Keratinocyte (primary cell): ENCODE results near the gene NDRG2. TPM values are rescaled to one million over a fixed set of nuclear protein-coding genes. Genes with fewer than 3 reads are reported as not detected.
A peak's percentile ranks its signal among the peaks of the same experiment; 100 is the strongest.

ENCODE experiments used
- DNase-seq: peaks from one replicate; pipeline ENCODE4 v3.0.0-alpha.2; 2011; ENCODE audit warnings: low read depth, missing footprints, low spot score
- FAIRE-seq: peaks from 2 replicates; lab custom pipeline; 2011; peaks lifted over from hg19 to GRCh38; lab: Jason Lieb, UNC
- H2AFZ ChIP-seq: 2 replicates; pipeline ENCODE4 v1.6.0; 2012; ENCODE audit warnings: low read length, control low read depth, inconsistent platforms; ENCODE audit not compliant: control insufficient read depth
- H3K27ac ChIP-seq: 2 replicates; pipeline ENCODE4 v1.5.1; 2011; ENCODE audit warnings: low read length; ENCODE audit not compliant: control insufficient read depth, insufficient read depth
- H3K27me3 ChIP-seq: 3 replicates; pipeline ENCODE4 v1.6.0; 2011; ENCODE audit warnings: low read length; ENCODE audit not compliant: control insufficient read depth, insufficient read depth; ENCODE audit errors: extremely low read depth
- H3K36me3 ChIP-seq, 2 experiments: 2 replicates in 1 of 2; 3 replicates in 1 of 2; pipeline ENCODE4 v1.5.1; 2011; ENCODE audit warnings: low read length in 2 of 2, mild to moderate bottlenecking in 1 of 2; ENCODE audit not compliant: control insufficient read depth in 2 of 2, insufficient read depth in 2 of 2; ENCODE audit errors: extremely low read depth in 1 of 2
- H3K4me1 ChIP-seq: 3 replicates; pipeline ENCODE4 v1.5.1; 2011; ENCODE audit warnings: low read length; ENCODE audit not compliant: control insufficient read depth, insufficient read depth; ENCODE audit errors: extremely low read depth
- H3K4me2 ChIP-seq: 3 replicates; pipeline ENCODE4 v1.6.0; 2011; ENCODE audit warnings: low read depth, low read length; ENCODE audit not compliant: control insufficient read depth, insufficient read depth; ENCODE audit errors: extremely low read depth
- H3K4me3 ChIP-seq, 3 experiments: fragments of 200-600 bp in 1 of 3; sonication (generic) in 1 of 3; 2 replicates in 2 of 3; 3 replicates in 1 of 3; pipeline ENCODE4 v1.5.1; 2011 to 2016; ENCODE audit warnings: low read length in 3 of 3, mild to moderate bottlenecking in 3 of 3, control low read depth in 2 of 3, inconsistent platforms in 1 of 3, low read depth in 1 of 3, mixed read lengths in 1 of 3, mixed run types in 1 of 3, moderate library complexity in 1 of 3; ENCODE audit not compliant: control insufficient read depth in 2 of 3, insufficient read depth in 2 of 3; ENCODE audit errors: extremely low read depth in 1 of 3
- H3K79me2 ChIP-seq: 2 replicates; pipeline ENCODE4 v1.6.0; 2012; ENCODE audit warnings: low read length; ENCODE audit not compliant: control insufficient read depth, insufficient read depth
- H3K9ac ChIP-seq: 3 replicates; pipeline ENCODE4 v1.6.0; 2011; ENCODE audit warnings: low read length; ENCODE audit not compliant: control insufficient read depth, insufficient read depth; ENCODE audit errors: extremely low read depth
- H3K9me1 ChIP-seq: 3 replicates; pipeline ENCODE4 v1.6.0; 2011; ENCODE audit warnings: low read length; ENCODE audit not compliant: control insufficient read depth, insufficient read depth; ENCODE audit errors: extremely low read depth
- H3K9me3 ChIP-seq: 2 replicates; pipeline ENCODE4 v1.5.1; 2012; ENCODE audit warnings: low read depth, low read length; ENCODE audit not compliant: control insufficient read depth
- H4K20me1 ChIP-seq: 3 replicates; pipeline ENCODE4 v1.6.0; 2011; ENCODE audit warnings: low read length; ENCODE audit not compliant: control insufficient read depth, insufficient read depth; ENCODE audit errors: extremely low read depth
- CTCF ChIP-seq, 3 experiments: IDR thresholded peaks in 1 of 3; conservative IDR thresholded peaks in 1 of 3; optimal IDR thresholded peaks in 1 of 3; 2 replicates in 2 of 3; 3 replicates in 1 of 3; pipeline versions ENCODE3 to v1.5.1; 2011; ENCODE audit warnings: low read length in 3 of 3, mild to moderate bottlenecking in 3 of 3, moderate library complexity in 2 of 3, control low read depth in 1 of 3, inconsistent platforms in 1 of 3; ENCODE audit not compliant: insufficient read depth in 2 of 3; ENCODE audit errors: extremely low read depth in 1 of 3
- EZH2 ChIP-seq: IDR thresholded peaks from one replicate; pipeline ENCODE4 v1.6.1; 2012; ENCODE audit warnings: inconsistent platforms, mild to moderate bottlenecking, low read length, moderate library complexity
- dilution Hi-C: fragments of 300-500 bp; cut with MboI; formaldehyde crosslinking; loops from one replicate; pipeline ENCODE4 v1.7.0; 2020; ENCODE audit warnings: low sequenced_read_pairs; ENCODE audit not compliant: extremely low pct_ligation_motif_present
- polyA plus RNA-seq, 5 experiments: library from polyadenylated mRNA; depleted of rRNA in 3 of 5; stranded (reverse) in 3 of 5; stranded (forward) in 1 of 5; unstranded in 1 of 5; fragments of >200 nt; gene quantifications; 1 replicate in 1 of 5; 2 replicates in 3 of 5; 3 replicates in 1 of 5; pipeline versions ENCODE4 v1.2.1 to v1.2.3, GENCODE V29; 2011 to 2012; ENCODE audit warnings: missing spikeins in 2 of 5, low read depth in 1 of 5, low replicate concordance in 1 of 5

Gene NDRG2
- polyA plus RNA-seq, 1 donor (not counting 4 experiments of a cell fraction or from before 2014, with no cell fraction given) = 11.1 TPM

GRCh38 chr14:21025371-21026273 lies 761 bp upstream of the NDRG2 start:
- Histone ChIP-seq H3K27me3 (peaks cover 20% of the 10 kb centered on the region), H3K27ac (no peak overlapping the region), H3K4me2 (peak overlapping the region; percentile 73), H3K9me3 (no peaks in the 10 kb centered on the region), H3K4me3 (peak overlapping the region; percentile 32 to 47 (median 34)), H4K20me1 (no peaks in the 10 kb centered on the region), H3K79me2 (no peaks in the 10 kb centered on the region), H3K9ac (no peak overlapping the region), H3K4me1 (peaks cover 6% of the 10 kb centered on the region), H2AFZ (peak overlapping the region; percentile 39), H3K36me3 (no peaks in the 10 kb centered on the region), H3K9me1 (no peaks in the 10 kb centered on the region)
- FAIRE-seq (no peak), DNase-seq (no peak)
- no peak for TF ChIP-seq EZH2
- no peak for TF ChIP-seq CTCF (optimal IDR thresholded peaks at IDR 0.05 in 1 of 3, IDR thresholded peaks at IDR 0.05 in 1 of 3, conservative IDR thresholded peaks at IDR 0.05 in 1 of 3; ENCODE audit: extremely low read depth in 1 of 3, insufficient read depth in 2 of 3, low read length in 3 of 3)
- dilution Hi-C loops = no loop called here

GRCh38 chr14:21023817-21024584 lies 860 bp downstream of the NDRG2 start:
- Histone ChIP-seq H3K4me2 (peak overlapping the region; percentile 87), H3K79me2 (no peaks in the 10 kb centered on the region), H3K4me1 (peaks cover 6% of the 10 kb centered on the region), H2AFZ (peak overlapping the region; percentile 75), H3K9me1 (no peaks in the 10 kb centered on the region), H3K27me3 (peaks cover 17% of the 10 kb centered on the region), H3K36me3 (no peaks in the 10 kb centered on the region), H4K20me1 (no peaks in the 10 kb centered on the region), H3K27ac (no peak overlapping the region), H3K9ac (no peak overlapping the region), H3K4me3 (peak overlapping the region; percentile 47 to 62 (median 61)), H3K9me3 (no peaks in the 10 kb centered on the region)
- FAIRE-seq = no peak
- TF ChIP-seq CTCF (optimal IDR thresholded peaks at IDR 0.05 in 1 of 3, IDR thresholded peaks at IDR 0.05 in 1 of 3, conservative IDR thresholded peaks at IDR 0.05 in 1 of 3; ENCODE audit: extremely low read depth in 1 of 3, insufficient read depth in 2 of 3, low read length in 3 of 3) (no peak), EZH2 (no peak)
- dilution Hi-C loops = no loop called here
- no peak for DNase-seq
